COLO829 (cell line): ENCODE measurements around the gene LIMK1.
"Not testable (repeated sequence)": the region's sequence is repeated elsewhere in the genome, so short reads cannot be mapped to it uniquely, and the experiment has no call there.

Experiments
- DNase-seq: peaks from one replicate; pipeline ENCODE4 v3.0.0; 2012; ENCODE audit warnings: low spot score

The LIMK1 gene

GRCh38 chr7:74084722-74085578 lies 1.3 kb downstream of the LIMK1 start:
- no peak for DNase-seq

- no peak for DNase-seq
These were observed 4.3 kb downstream of the LIMK1 start for GRCh38 chr7:74087791-74088453.

- no peak for DNase-seq
These were observed 8.8 kb downstream of the LIMK1 start for GRCh38 chr7:74092321-74092963.

GRCh38 chr7:74092964-74093471 lies 9.4 kb downstream of the LIMK1 start:
- no peak for DNase-seq

- no peak for DNase-seq
These were observed 10.1 kb downstream of the LIMK1 start for GRCh38 chr7:74093671-74094223.

GRCh38 chr7:74094224-74095101 lies 10.9 kb downstream of the LIMK1 start:
- DNase-seq: peak; percentile 87

- no peak for DNase-seq
These were observed 11.5 kb downstream of the LIMK1 start for GRCh38 chr7:74095135-74095534.

GRCh38 chr7:74097937-74098614 lies 14.5 kb downstream of the LIMK1 start:
- DNase-seq: peak; percentile 89

GRCh38 chr7:74099031-74099430 lies 15.4 kb downstream of the LIMK1 start:
- DNase-seq: no peak

- no peak for DNase-seq
These were observed 17.6 kb downstream of the LIMK1 start for GRCh38 chr7:74101061-74101681.

GRCh38 chr7:74103219-74103772 lies 19.7 kb downstream of the LIMK1 start:
- no peak for DNase-seq

GRCh38 chr7:74104702-74105101 lies 21.1 kb downstream of the LIMK1 start:
- DNase-seq: no peak

- no peak for DNase-seq
These were observed 22.4 kb downstream of the LIMK1 start for GRCh38 chr7:74105992-74106391.

GRCh38 chr7:74106846-74107245 lies 23.2 kb downstream of the LIMK1 start:
- DNase-seq: no peak

- no peak for DNase-seq
These were observed 31.7 kb downstream of the LIMK1 start for GRCh38 chr7:74115326-74115725.

GRCh38 chr7:74116356-74116755 lies 32.8 kb downstream of the LIMK1 start:
- DNase-seq: no peak

GRCh38 chr7:74119831-74120230 lies 36.2 kb downstream of the LIMK1 start:
- no peak for DNase-seq

- DNase-seq: no peak
These were observed 38.0 kb downstream of the LIMK1 start for GRCh38 chr7:74121401-74122249.

GRCh38 chr7:74123892-74124291 lies 40.3 kb downstream of the LIMK1 start:
- DNase-seq: not testable (repeated sequence)
